Measurements from ENCODE around the gene ZBTB20. TPM values are rescaled to one million over a fixed set of nuclear protein-coding genes. Genes with fewer than 3 reads are reported as not detected.

Gene ZBTB20
- total and polyA plus RNA-seq, 2 of the 4 experiments (the other 2 are of a cell fraction): 0.75 to 14.7 TPM

DNA sequence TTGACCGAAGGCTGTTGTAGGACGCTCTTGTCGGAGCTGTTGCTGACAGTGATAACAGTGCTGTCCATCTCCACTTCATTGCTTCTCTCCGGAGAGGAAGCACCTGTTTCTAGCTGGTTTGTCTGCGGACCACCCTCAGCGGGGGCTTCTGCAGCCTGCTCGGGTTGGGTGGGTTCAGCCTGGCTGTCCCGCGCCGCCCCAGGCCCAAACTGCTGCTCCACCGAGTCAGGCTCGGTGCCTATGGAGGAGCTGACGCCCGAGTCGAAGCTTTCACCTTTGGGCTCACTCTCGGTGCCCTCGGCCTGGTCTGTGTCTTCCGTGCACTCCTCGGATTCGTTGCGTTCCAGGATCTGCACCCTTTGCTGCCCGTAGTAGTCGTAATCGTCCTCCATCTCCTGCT lies 796.4 kb downstream of the ZBTB20 start:
- Histone ChIP-seq H3K79me1 (ENCODE audit: low read depth in 1 of 2, low read length in 2 of 2) (peaks cover 0 to 4% of the 10 kb centered on the region in 2 experiments; a peak in 2 of 4 replicates), H3K4me1 (ENCODE audit: control insufficient read depth, insufficient read depth, low read length) (no peaks in the 10 kb centered on the region), H3K23ac (ENCODE audit: low read depth, low read length) (no peak overlapping the region), H3K27ac (ENCODE audit: insufficient read depth, low read length) (no peak overlapping the region), H3K9me1 (ENCODE audit: insufficient read depth, low read length) (peaks cover 8% of the 10 kb centered on the region; the same call in 1 of the 2 replicates), H2AK5ac (ENCODE audit: low read depth, low read length) (no peak overlapping the region), H3K36me3 (ENCODE audit: control insufficient read depth, insufficient read depth, low read length) (peaks cover 21% of the 10 kb centered on the region), H4K91ac (ENCODE audit: insufficient read depth, low read depth, low read length) (no peak overlapping the region), H4K8ac (ENCODE audit: low read depth in 2 of 2, low read length in 2 of 2) (no peak overlapping the region), H2AFZ (replicated peaks; ENCODE audit: low read length, poor library complexity) (no peak overlapping the region), H3K9me3 (ENCODE audit: control insufficient read depth, insufficient read depth, low read length) (no peaks in the 10 kb centered on the region; the same call in 1 of the 2 replicates), H3K4me3 (ENCODE audit: insufficient read depth, low read depth, low read length) (no peak overlapping the region), H3K4ac (ENCODE audit: low read depth, low read length) (no peak overlapping the region), H4K5ac (ENCODE audit: low read depth, low read length) (no peak overlapping the region), H3K14ac (replicated peaks; ENCODE audit: low read depth, low read length) (no peak overlapping the region), H2BK120ac (ENCODE audit: low read depth, low read length) (no peak overlapping the region), H3K27me3 (ENCODE audit: control insufficient read depth, insufficient read depth, low read length) (no peaks in the 10 kb centered on the region), H2BK5ac (ENCODE audit: low read depth, low read length, poor library complexity, severe bottlenecking) (no peak overlapping the region), H2AK9ac (replicated peaks; ENCODE audit: low read depth, low read length, poor library complexity) (no peak overlapping the region), H2BK20ac (ENCODE audit: low read depth, low read length) (no peak overlapping the region), H3K18ac (ENCODE audit: low read depth, low read length) (no peak overlapping the region), H2BK15ac (ENCODE audit: low read depth, low read length) (no peak overlapping the region), H3K4me2 (ENCODE audit: low read depth, low read length) (no peak overlapping the region), H3K9ac (ENCODE audit: low read depth, low read length) (no peak overlapping the region), H3K56ac (ENCODE audit: extremely low read depth, insufficient read depth, low read length) (no peak overlapping the region), H4K20me1 (ENCODE audit: insufficient read depth, low read length) (no peaks in the 10 kb centered on the region)
- ChIA-PET POLR2A (ENCODE audit: unreplicated experiment) (no interaction called here), CTCF (no interaction called here)
- no peak for DNase-seq
- dilution Hi-C loops (cut with HindIII; ENCODE audit: low sequenced_read_pairs, unreplicated experiment) (no loop called here), in situ Hi-C loops (cut with MboI; ENCODE audit: low sequenced_read_pairs) (loop anchor here (25.0 kb wide), 1 partner anchor 1462 kb away; no protein-coding TSS in a partner anchor), intact Hi-C loops (cut with micrococcal nuclease) (no loop called here)
- no peak for ATAC-seq (ENCODE audit: low read depth)
- BruUV-seq (replicated peaks): no TSS peak
- WGBS, 2 experiments (ENCODE audit: extremely low coverage in 2 of 2, insufficient read length in 1 of 2): 100% methylated on average over 13 of the region's 24 CpGs; no CpG with 5 or more reads in 1 of the 2 experiments
- TF ChIP-seq POLR2A (IDR thresholded peaks at IDR 0.05; ENCODE audit: low read depth, low read length) (no peak), MXI1 (IDR thresholded peaks at IDR 0.05; ENCODE audit: borderline replicate concordance, low read depth, low read length) (no peak), SMC3 (IDR thresholded peaks at IDR 0.05; ENCODE audit: low read depth, low read length) (no peak), MAFK (IDR thresholded peaks at IDR 0.05; ENCODE audit: low read depth, low read length) (no peak), RFX5 (IDR thresholded peaks at IDR 0.05; ENCODE audit: low read depth, low read length) (no peak), CHD1 (IDR thresholded peaks at IDR 0.05; ENCODE audit: low read depth, low read length) (no peak)

Data from IMR-90 (cell line).